Erythroblast (primary cell): ENCODE data around the gene PTPRD.

ENCODE experiments used
- GATA1 ChIP-seq: IDR thresholded peaks from 2 replicates; pipeline ENCODE4 v1.6.1; 2011; ENCODE audit warnings: low read depth, mild to moderate bottlenecking, control low read depth, low read length, moderate library complexity
- POLR2A ChIP-seq: IDR thresholded peaks from 2 replicates; pipeline ENCODE4 v1.6.1; 2011; ENCODE audit warnings: mild to moderate bottlenecking, low read length

- no peak for TF ChIP-seq POLR2A
- TF ChIP-seq GATA1, result no peak
Measured at GRCh38 chr9:9041756-9042155, 1571.0 kb downstream of the PTPRD start.
